NT2/D1 (cell line): ENCODE data around the gene CNIH2.
A peak's percentile ranks its signal among the peaks of the same experiment; 100 is the strongest.

Source experiments
- DNase-seq: peaks from one replicate; pipeline ENCODE4 v3.0.0-alpha.2; 2011; ENCODE audit warnings: low read depth, low spot score
- H3K27me3 ChIP-seq: 2 replicates; pipeline ENCODE4 v1.6.0; 2011; ENCODE audit warnings: mild to moderate bottlenecking; ENCODE audit not compliant: insufficient read length, insufficient read depth
- H3K36me3 ChIP-seq: 2 replicates; pipeline ENCODE4 v1.6.1; 2011; ENCODE audit warnings: mild to moderate bottlenecking, low read length, mixed read lengths; ENCODE audit not compliant: insufficient read depth, insufficient read length
- H3K4me1 ChIP-seq: 2 replicates; pipeline ENCODE4 v1.5.1; 2011; ENCODE audit not compliant: insufficient read depth, insufficient read length
- H3K4me3 ChIP-seq: 2 replicates; pipeline ENCODE4 v1.5.1; 2011; ENCODE audit warnings: low read depth; ENCODE audit not compliant: insufficient read length
- H3K9ac ChIP-seq: 2 replicates; pipeline ENCODE4 v1.6.0; 2011; ENCODE audit warnings: low read depth; ENCODE audit not compliant: insufficient read length
- H3K9me3 ChIP-seq: 2 replicates; pipeline ENCODE4 v1.5.1; 2011; ENCODE audit warnings: mild to moderate bottlenecking, low read length; ENCODE audit not compliant: insufficient read depth
- SUZ12 ChIP-seq: IDR thresholded peaks from 2 replicates; pipeline ENCODE4 v1.6.1; 2011; ENCODE audit not compliant: insufficient read length, insufficient read depth; ENCODE audit errors: extremely low read depth
- YY1 ChIP-seq: IDR thresholded peaks from 2 replicates; pipeline ENCODE4 v1.6.1; 2011; ENCODE audit not compliant: insufficient read length, insufficient read depth
- ZNF274 ChIP-seq: IDR thresholded peaks from 2 replicates; pipeline ENCODE4 v1.6.1; 2011; ENCODE audit warnings: mild to moderate bottlenecking, low read depth, low read length

Gene CNIH2

DNA sequence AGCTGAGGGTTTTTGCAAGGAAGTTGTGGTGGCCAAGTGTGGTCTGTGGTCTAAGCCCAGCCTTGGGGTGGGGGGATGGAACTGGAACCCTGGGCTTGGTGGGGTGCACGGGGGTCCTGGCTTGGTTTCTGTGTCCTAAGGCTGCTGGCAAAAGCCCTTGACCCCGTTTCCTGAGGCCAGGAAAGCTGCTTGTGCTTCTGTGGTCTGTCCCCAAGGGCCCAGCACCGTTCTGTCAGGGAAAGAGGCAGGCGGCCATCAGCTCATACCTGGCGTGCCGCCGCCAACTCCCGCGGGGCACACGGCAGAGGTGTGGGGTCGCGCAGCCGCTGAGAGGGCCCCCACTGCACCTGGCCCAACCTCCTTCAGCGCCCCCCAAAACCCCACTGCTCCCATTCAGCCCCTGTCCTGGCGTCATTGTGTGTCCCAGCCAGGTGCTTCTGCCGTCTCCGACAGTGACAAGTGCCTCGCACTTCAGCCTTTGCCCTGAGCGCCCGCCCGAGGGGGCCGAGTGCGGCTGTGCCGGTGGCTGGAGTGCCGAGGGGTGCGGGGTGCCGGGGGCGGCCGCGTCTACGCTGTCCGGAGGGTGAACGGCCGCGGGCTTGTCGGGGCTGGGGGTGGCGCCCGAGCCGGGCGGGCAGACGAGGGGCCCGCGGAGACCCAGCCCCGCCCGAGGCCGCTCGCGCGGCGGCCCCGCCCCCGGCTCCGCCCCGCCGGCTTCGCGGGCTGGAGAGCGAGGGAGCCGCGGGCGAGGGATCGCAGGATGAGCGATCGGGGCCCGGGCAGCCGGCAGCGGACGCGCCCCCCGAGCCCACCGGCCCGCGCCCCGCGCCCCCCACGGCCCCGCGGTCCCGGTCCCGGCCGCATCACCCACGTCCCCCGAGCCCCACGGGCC is at the start of gene CNIH2:
Gene CNIH2, plus strand, starts transcription at position 705 of the 892 bp plus-strand sequence. CDS start 282 bp downstream, outside the sequence.
- Histone ChIP-seq H3K4me3 (peak within 1 kb of the TSS; percentile 46), H3K9me3 (no peaks in the 10 kb centered on the region), H3K9ac (peak within 1 kb of the TSS; percentile 67), H3K36me3 (peaks cover 44% of the 10 kb centered on the region), H3K27me3 (no peaks in the 10 kb centered on the region), H3K4me1 (peaks cover 20% of the 10 kb centered on the region)
- TF ChIP-seq ZNF274 = no peak
- DNase-seq = no peak

DNA sequence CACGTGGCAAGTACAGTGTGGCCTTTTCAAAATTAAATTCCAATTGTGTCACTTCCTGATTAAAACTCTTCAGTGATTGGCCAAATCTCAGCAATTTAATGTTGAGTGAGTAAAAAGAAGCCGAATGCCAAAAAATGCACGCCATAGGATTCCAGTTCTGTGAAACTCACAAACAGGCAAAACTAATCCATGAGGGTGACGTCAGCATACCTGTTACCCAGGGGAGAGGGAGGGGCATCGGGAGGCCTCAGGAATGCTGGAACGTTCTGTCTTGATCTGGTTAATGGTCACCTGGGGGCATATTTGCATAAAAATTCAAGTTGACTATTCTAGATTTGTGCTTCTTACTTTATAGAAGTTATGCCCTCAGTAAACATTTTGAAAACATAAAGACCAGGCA is 49.5 kb upstream of the CNIH2 start:
- H3K9me3 ChIP-seq = no peaks in the 10 kb centered on the region
- peaks cover 66% of the 10 kb centered on the region for H3K36me3 ChIP-seq
- H3K4me3 ChIP-seq = no peak overlapping the region
- TF ChIP-seq SUZ12 (no peak), YY1 (no peak), ZNF274 (no peak)
- H3K27me3 ChIP-seq = no peaks in the 10 kb centered on the region
- DNase-seq = no peak
- no peak overlapping the region for H3K9ac ChIP-seq
- H3K4me1 ChIP-seq = peaks cover 6% of the 10 kb centered on the region

DNA sequence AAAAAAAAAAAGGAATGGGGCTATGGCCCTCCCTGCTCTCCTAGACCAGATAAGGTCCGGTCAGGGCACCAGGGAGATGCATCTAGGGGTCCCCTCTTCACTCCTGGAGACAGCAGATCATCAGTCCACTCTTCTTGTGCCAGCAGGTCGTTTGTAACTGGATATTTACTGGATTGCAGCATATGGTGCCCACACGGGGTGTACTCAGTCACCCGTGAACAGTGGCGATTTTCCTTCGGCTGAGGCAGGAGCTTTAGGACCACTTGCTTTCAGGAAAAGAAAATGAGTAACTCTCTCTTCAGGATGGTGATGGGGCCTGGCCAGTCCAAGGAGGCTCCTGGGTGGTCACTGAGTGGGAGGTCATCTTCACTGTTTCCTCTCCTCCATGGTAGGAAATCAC is 47.8 kb upstream of the CNIH2 start:
- no peak for TF ChIP-seq SUZ12
- TF ChIP-seq ZNF274 = no peak
- no peak for TF ChIP-seq YY1
- no peaks in the 10 kb centered on the region for H3K27me3 ChIP-seq
- peaks cover 70% of the 10 kb centered on the region for H3K36me3 ChIP-seq
- H3K4me3 ChIP-seq = no peak overlapping the region
- peaks cover 6% of the 10 kb centered on the region for H3K4me1 ChIP-seq
- no peak for DNase-seq
- H3K9me3 ChIP-seq = no peaks in the 10 kb centered on the region
- no peak overlapping the region for H3K9ac ChIP-seq

DNA sequence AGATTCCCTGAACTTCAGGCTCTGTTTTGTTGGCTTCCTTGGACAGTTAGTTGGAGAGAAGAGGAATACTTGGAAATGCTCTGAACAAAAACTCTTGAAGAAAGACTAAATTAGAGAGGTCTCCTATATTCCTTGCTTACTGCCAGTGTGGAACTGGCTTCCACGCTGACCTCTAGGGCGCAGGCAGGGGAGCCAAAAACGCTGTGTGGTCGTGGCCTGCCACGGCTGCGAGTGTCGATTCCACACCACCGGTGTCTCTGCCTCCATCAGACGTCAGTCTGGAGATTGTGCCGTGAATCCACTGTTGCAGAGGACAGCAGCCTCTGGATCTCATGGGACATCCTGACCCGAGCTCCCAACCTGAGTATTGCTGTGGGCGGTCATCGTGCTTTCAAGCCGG is 47.0 kb upstream of the CNIH2 start:
- Histone ChIP-seq H3K27me3 (no peaks in the 10 kb centered on the region), H3K4me1 (peaks cover 6% of the 10 kb centered on the region), H3K36me3 (peaks cover 76% of the 10 kb centered on the region), H3K9ac (no peak overlapping the region), H3K9me3 (no peaks in the 10 kb centered on the region), H3K4me3 (no peak overlapping the region)
- DNase-seq = no peak
- no peak for TF ChIP-seq YY1
- no peak for TF ChIP-seq ZNF274
- TF ChIP-seq SUZ12 = no peak

DNA sequence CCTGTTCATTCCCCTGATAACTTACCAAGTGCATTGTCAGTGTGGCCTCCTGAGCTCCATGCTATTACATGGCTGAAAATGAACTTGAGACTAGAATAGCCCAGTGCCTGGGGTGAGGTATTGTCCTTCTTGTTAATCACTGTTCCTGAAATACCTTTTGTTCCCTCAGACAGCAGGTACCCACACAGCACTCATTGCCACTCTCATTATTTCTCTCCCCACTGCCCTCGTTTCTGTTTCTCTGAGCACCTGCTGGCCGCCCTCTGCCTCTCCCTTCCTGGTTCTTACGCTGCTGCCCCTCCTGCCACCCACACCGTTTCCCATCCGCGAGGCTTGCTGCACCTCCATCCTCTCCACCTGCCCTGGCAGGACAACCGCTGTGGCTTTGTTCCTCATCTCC is 46.4 kb upstream of the CNIH2 start:
- Histone ChIP-seq H3K27me3 (no peaks in the 10 kb centered on the region), H3K36me3 (peaks cover 77% of the 10 kb centered on the region), H3K4me3 (no peak overlapping the region), H3K9me3 (no peaks in the 10 kb centered on the region), H3K4me1 (peaks cover 6% of the 10 kb centered on the region), H3K9ac (no peak overlapping the region)
- TF ChIP-seq SUZ12 = no peak
- no peak for TF ChIP-seq ZNF274
- no peak for TF ChIP-seq YY1
- DNase-seq = no peak

DNA sequence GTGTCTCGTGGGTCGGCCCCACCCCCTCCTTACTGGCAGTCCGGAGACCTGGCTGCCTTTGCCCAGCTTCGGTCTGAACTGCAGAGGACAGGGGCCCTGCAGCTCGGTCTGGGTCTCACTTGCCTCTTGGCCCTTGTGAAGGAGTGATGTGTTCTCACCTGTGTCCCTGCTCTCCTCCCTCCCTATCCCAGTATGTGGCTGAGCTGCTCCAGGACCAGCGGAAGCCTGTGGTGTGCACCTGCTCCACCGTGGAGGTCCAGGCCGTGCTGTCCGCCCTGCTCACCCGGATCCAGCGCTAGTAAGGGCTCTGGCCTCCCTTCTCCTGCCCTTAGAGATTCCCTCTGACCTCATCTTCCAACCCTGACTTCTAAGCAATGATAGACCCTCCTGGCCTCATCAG is 45.2 kb upstream of the CNIH2 start:
- TF ChIP-seq YY1 (no peak), ZNF274 (no peak), SUZ12 (no peak)
- Histone ChIP-seq H3K4me1 (peaks cover 6% of the 10 kb centered on the region), H3K36me3 (peaks cover 75% of the 10 kb centered on the region), H3K27me3 (no peaks in the 10 kb centered on the region), H3K4me3 (no peak overlapping the region), H3K9ac (no peak overlapping the region), H3K9me3 (no peaks in the 10 kb centered on the region)
- DNase-seq = no peak

DNA sequence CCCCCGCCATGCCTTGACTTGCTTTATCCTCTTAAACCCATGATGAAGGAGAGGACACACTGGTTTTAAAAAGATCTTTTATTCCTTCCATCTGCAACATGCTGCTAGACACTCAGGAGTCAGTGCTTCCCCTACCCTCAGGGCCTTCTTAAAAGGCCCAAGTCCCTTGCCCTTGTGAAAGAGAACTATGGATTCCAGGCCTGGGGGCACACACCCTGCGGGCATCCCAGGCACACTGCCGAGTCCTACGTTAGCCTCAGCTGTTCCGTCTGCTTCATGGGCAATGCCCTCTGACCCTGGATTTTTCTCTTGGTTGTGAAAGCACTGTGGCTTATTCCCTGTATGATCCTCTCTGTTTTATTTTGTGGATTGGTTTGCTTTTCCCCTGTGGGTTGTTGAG is 44.7 kb upstream of the CNIH2 start:
- H3K9ac ChIP-seq = peak overlapping the region; percentile 13
- no peaks in the 10 kb centered on the region for H3K9me3 ChIP-seq
- H3K27me3 ChIP-seq = no peaks in the 10 kb centered on the region
- H3K4me1 ChIP-seq = peaks cover 6% of the 10 kb centered on the region
- no peak for DNase-seq
- no peak for TF ChIP-seq ZNF274
- TF ChIP-seq YY1 = no peak
- no peak for TF ChIP-seq SUZ12
- no peak overlapping the region for H3K4me3 ChIP-seq
- peaks cover 76% of the 10 kb centered on the region for H3K36me3 ChIP-seq
